HepG2 (cell line): ENCODE data around the gene WIF1. TPM values are rescaled to one million over a fixed set of nuclear protein-coding genes. Genes with fewer than 3 reads are reported as not detected.
A peak's percentile ranks its signal among the peaks of the same experiment; 100 is the strongest.

Source experiments
- ATF7-NPFF ChIP-seq: sonication (generic); formaldehyde crosslinking; IDR thresholded peaks from 2 replicates; pipeline ENCODE4 v1.8.1; 2023; ENCODE audit warnings: mild to moderate bottlenecking, low read depth, missing genetic modification reagents, moderate library complexity
- CTCF ChIP-seq: sonication (generic); formaldehyde crosslinking; IDR thresholded peaks from 2 replicates; pipeline ENCODE4 v1.5.0; 2020; ENCODE audit warnings: mild to moderate bottlenecking, missing genetic modification reagents, moderate library complexity
- HNF1B ChIP-seq: sonication (generic); formaldehyde crosslinking; IDR thresholded peaks from 2 replicates; pipeline ENCODE4 v1.5.1; 2020; ENCODE audit warnings: mild to moderate bottlenecking, moderate library complexity, missing genetic modification reagents
- JUND ChIP-seq: sonication (generic); formaldehyde crosslinking; IDR thresholded peaks from 2 replicates; pipeline ENCODE4 v1.8.0; 2022; ENCODE audit warnings: mild to moderate bottlenecking, missing genetic modification reagents
- NKX3-1 ChIP-seq: sonication (generic); formaldehyde crosslinking; IDR thresholded peaks from 2 replicates; pipeline ENCODE4 v1.5.0; 2020; ENCODE audit warnings: missing genetic modification reagents
- PLRG1 ChIP-seq: fragments of 450-650 bp; conservative IDR thresholded peaks from 2 replicates; pipeline ENCODE4 v1.6.1; 2016
- POLR2AphosphoS2 ChIP-seq: IDR thresholded peaks from 2 replicates; pipeline ENCODE4 v1.6.1; 2011; ENCODE audit warnings: low read depth, low read length, improper control_type of control experiment
- SATB2 ChIP-seq: sonication (generic); formaldehyde crosslinking; IDR thresholded peaks from 2 replicates; pipeline ENCODE4 v1.5.0; 2020; ENCODE audit warnings: missing genetic modification reagents
- SIX1 ChIP-seq: sonication (generic); formaldehyde crosslinking; IDR thresholded peaks from 2 replicates; pipeline ENCODE4 v1.4.0; 2020; ENCODE audit warnings: missing genetic modification reagents, borderline replicate concordance
- SMAD1 ChIP-seq: sonication (generic); formaldehyde crosslinking; IDR thresholded peaks from 2 replicates; pipeline ENCODE4 v1.4.0; 2020; ENCODE audit warnings: missing genetic modification reagents, low read depth, mild to moderate bottlenecking, borderline replicate concordance
- SUZ12 ChIP-seq: fragments of 150-350 bp; IDR thresholded peaks from 2 replicates; pipeline ENCODE4 v1.6.1; 2014; ENCODE audit warnings: low read depth, low read length
- YY1 ChIP-seq: IDR thresholded peaks from 2 replicates; pipeline ENCODE4 v1.6.1; 2011; ENCODE audit warnings: low read length, low read depth, moderate library complexity, mild to moderate bottlenecking; ENCODE audit not compliant: insufficient read depth, insufficient replicate concordance
- ZC3H4 ChIP-seq: sonication (generic); formaldehyde crosslinking; IDR thresholded peaks from 2 replicates; pipeline ENCODE4 v1.4.0; 2020; ENCODE audit warnings: missing genetic modification reagents, borderline replicate concordance
- ZGPAT ChIP-seq: IDR thresholded peaks from 2 replicates; pipeline ENCODE4 v1.6.1; 2016; ENCODE audit warnings: mild to moderate bottlenecking
- ZKSCAN1 ChIP-seq: fragments of 150-350 bp; IDR thresholded peaks from 2 replicates; pipeline ENCODE4 v1.6.1; 2014; ENCODE audit warnings: low read length
- ZNF430 ChIP-seq: sonication (generic); formaldehyde crosslinking; IDR thresholded peaks from 2 replicates; pipeline ENCODE4 v1.9.0; 2021; ENCODE audit warnings: mild to moderate bottlenecking, missing genetic modification reagents
- ZNF432 ChIP-seq: sonication (generic); formaldehyde crosslinking; IDR thresholded peaks from 2 replicates; pipeline ENCODE4 v1.5.0; 2020; ENCODE audit warnings: missing genetic modification reagents, mild to moderate bottlenecking, borderline replicate concordance
- ZNF503 ChIP-seq: sonication (generic); formaldehyde crosslinking; IDR thresholded peaks from 2 replicates; pipeline ENCODE4 v1.4.0; 2020; ENCODE audit warnings: missing genetic modification reagents
- ZNF512 ChIP-seq: sonication (generic); formaldehyde crosslinking; IDR thresholded peaks from 2 replicates; pipeline ENCODE4 v1.4.0; 2020; ENCODE audit warnings: mild to moderate bottlenecking, missing genetic modification reagents
- ZNF788 ChIP-seq: sonication (generic); formaldehyde crosslinking; IDR thresholded peaks from 2 replicates; pipeline ENCODE4 v1.5.0; 2020; ENCODE audit warnings: mild to moderate bottlenecking, missing genetic modification reagents, borderline replicate concordance
- polyA plus RNA-seq, 8 experiments: library from polyadenylated mRNA; depleted of rRNA in 3 of 8; stranded (reverse) in 7 of 8; unstranded in 1 of 8; fragments of >200 nt; fragmentation: Illumina TruSeq in 4 of 8; extraction: Trizol in 4 of 8; gene quantifications; 2 replicates each; pipeline versions ENCODE4 v1.2.1 to v1.2.3, GENCODE V29; 2011 to 2016; ENCODE audit warnings: low read depth in 4 of 8, missing spikeins in 1 of 8, mixed read lengths in 1 of 8; ENCODE audit not compliant: insufficient read depth in 1 of 8
- total RNA-seq, 5 experiments: library from RNA; depleted of rRNA; stranded (reverse); fragments of >200 nt; fragmentation: Illumina TruSeq; extraction: Trizol; gene quantifications; 2 replicates each; pipeline ENCODE4 v1.2.3, GENCODE V29; 2016; ENCODE audit warnings: low read depth in 1 of 5

WIF1 gene
- total and polyA plus RNA-seq, 2 of the 13 experiments (the other 11 are each of a cell fraction or from before 2014, with no cell fraction given): not detected

GRCh38 chr12:65169320-65170208 is 48.5 kb upstream of the WIF1 start, which contains the start of gene LEMD3 (continued):
- TF ChIP-seq ZC3H4: 0 out of 2 replicates have a peak, but pooled peaks have one; percentile 79
- TF ChIP-seq ZNF432 (CRISPR knock-in tag): 0 out of 2 replicates have a peak, but pooled peaks have one; percentile 65
- peak; percentile 97 for TF ChIP-seq YY1
- peak; percentile 89 for TF ChIP-seq ZNF503 (CRISPR knock-in tag)
- peak; percentile 97 for TF ChIP-seq ZGPAT (CRISPR knock-in tag)
- TF ChIP-seq SMAD1: peak; percentile 95; the same call in 1 of the 2 replicates
- TF ChIP-seq POLR2AphosphoS2: no peak
- no peak for TF ChIP-seq PLRG1
- TF ChIP-seq JUND (CRISPR knock-in tag): peak; percentile 86
- peak; percentile 95 for TF ChIP-seq ZNF788
- TF ChIP-seq HNF1B: peak; percentile 95
- no peak for TF ChIP-seq ZKSCAN1
- TF ChIP-seq CTCF: no peak
- TF ChIP-seq SATB2: peak; percentile 99
- TF ChIP-seq NKX3-1 (CRISPR knock-in tag): peak; percentile 100
- TF ChIP-seq SUZ12: no peak
- TF ChIP-seq ZNF512 (CRISPR knock-in tag): peak; percentile 89; the same call in 1 of the 2 replicates
- TF ChIP-seq ZNF430 (CRISPR knock-in tag): peak; percentile 100
- peak; percentile 22; the same call in 1 of the 2 replicates for TF ChIP-seq SIX1 (CRISPR knock-in tag)
- peak; percentile 99 for TF ChIP-seq ATF7-NPFF
